ENCODE results near the gene CAMKK1. TPM values are rescaled to one million over a fixed set of nuclear protein-coding genes. Genes with fewer than 3 reads are reported as not detected.

The CAMKK1 gene
- total RNA-seq (2021) (8.0 to 9.6 TPM (median 8.7 TPM) in 3 replicates), Bru-seq, nascent RNA (percentile 46 among the genes with signal in this experiment)
- long read RNA-seq, experiment 1, transcript CAMKK1-202 (16 exons, 3,563 nt): major isoform, 17 of 38 reads
- long read RNA-seq, experiment 1, partial matches to known transcripts: 8 of 38 reads
- long read RNA-seq, experiment 1, other reads (novel, unspliced or antisense): 13 of 38 reads
- long read RNA-seq, experiment 2, partial matches to known transcripts: 4 of 5 reads
- long read RNA-seq, experiment 2, other reads (novel, unspliced or antisense): 0 of 5 reads
- long read RNA-seq, experiment 3: 0 reads

GRCh38 chr17:3893003-3893719, at the start of gene CAMKK1:
TSS of gene CAMKK1 (minus strand) at chr17:3893053. CDS start at chr17:3885687, 7,366 bp downstream.
- Mint-ChIP-seq H3K9me3 (no peaks in the 10 kb centered on the region), H3K27me3 (ENCODE audit: low read depth) (peaks cover 7% of the 10 kb centered on the region; the same call in 1 of the 2 replicates), H3K4me1 (peaks cover 29% of the 10 kb centered on the region), H3K27ac (peak within 1 kb of the TSS; percentile 90), H3K36me3 (no peaks in the 10 kb centered on the region), H3K4me3 (peak within 1 kb of the TSS; percentile 68)
- ChIA-PET POLR2A (interaction anchor here (0.5 to 1.2 kb wide), 2 partner anchors 47 to 1955 kb away, joined by 4 to 7 read pairs; partner anchors contain the start of gene NCBP3), CTCF (interaction anchor here (0.6 to 2.9 kb wide), 13 partner anchors 10 to 211 kb away, joined by 3 to 22 read pairs (median 4); partner anchors contain the start of genes NCBP3 and P2RX1)
- TF ChIP-seq TCF7 (CRISPR knock-in tag; IDR thresholded peaks at IDR 0.05; ENCODE audit: low read depth) (no peak), ZNF423 (CRISPR knock-in tag; IDR thresholded peaks at IDR 0.05) (peak; percentile 93), FOXP1 (CRISPR knock-in tag; IDR thresholded peaks at IDR 0.05; ENCODE audit: borderline replicate concordance) (peak; percentile 58; the same call in 1 of the 2 replicates), NFYB (CRISPR knock-in tag; conservative IDR thresholded peaks at IDR 0.05; ENCODE audit: low read depth) (peak; percentile 66), SP1 (CRISPR knock-in tag; conservative IDR thresholded peaks at IDR 0.05) (peak; percentile 86)
- DNase-seq (ENCODE audit: low spot score): peak; percentile 86
- peak; percentile 80 for ATAC-seq

- CTCF ChIA-PET: no interaction called here
Measured at GRCh38 chr17:3940965-3941698, 48.3 kb upstream of the CAMKK1 start.

GRCh38 chr17:3937359-3937758, 44.5 kb upstream of the CAMKK1 start:
- H3K36me3 Mint-ChIP-seq: peaks cover 25% of the 10 kb centered on the region
- ChIA-PET CTCF (no interaction called here), POLR2A (no interaction called here)
- H3K4me1 Mint-ChIP-seq: no peaks in the 10 kb centered on the region
- H3K4me3 Mint-ChIP-seq: no peak overlapping the region
- ATAC-seq (no peak), DNase-seq (ENCODE audit: low spot score) (no peak)
- no peak overlapping the region for H3K27ac Mint-ChIP-seq
- H3K27me3 Mint-ChIP-seq (ENCODE audit: low read depth): no peaks in the 10 kb centered on the region
- no peaks in the 10 kb centered on the region for H3K9me3 Mint-ChIP-seq
- TF ChIP-seq ATF3 (CRISPR knock-in tag; conservative IDR thresholded peaks at IDR 0.05): no peak
- TF ChIP-seq TCF7 (CRISPR knock-in tag; IDR thresholded peaks at IDR 0.05; ENCODE audit: low read depth): no peak
- TF ChIP-seq ZNF532 (CRISPR knock-in tag; IDR thresholded peaks at IDR 0.05; ENCODE audit: borderline replicate concordance): no peak
- no peak for TF ChIP-seq ZNF396 (CRISPR knock-in tag; IDR thresholded peaks at IDR 0.05; ENCODE audit: borderline replicate concordance)
- no peak for TF ChIP-seq NR2C2 (CRISPR knock-in tag; IDR thresholded peaks at IDR 0.05)
- no peak for TF ChIP-seq JUN (CRISPR knock-in tag; IDR thresholded peaks at IDR 0.05)
- no peak for TF ChIP-seq OVOL2 (CRISPR knock-in tag; IDR thresholded peaks at IDR 0.05; ENCODE audit: borderline replicate concordance)
- no peak for TF ChIP-seq ATF6 (CRISPR knock-in tag; IDR thresholded peaks at IDR 0.05)
- no peak for TF ChIP-seq CTCF (IDR thresholded peaks at IDR 0.05)

More at GRCh38 chr17:3940965-3941698, 48.3 kb upstream of the CAMKK1 start:
- H3K27me3 Mint-ChIP-seq (ENCODE audit: low read depth): no peaks in the 10 kb centered on the region
- H3K4me1 Mint-ChIP-seq: peaks cover 6% of the 10 kb centered on the region
- H3K27ac Mint-ChIP-seq: peak overlapping the region; percentile 68
- POLR2A ChIA-PET: no interaction called here
- peaks cover 22% of the 10 kb centered on the region for H3K36me3 Mint-ChIP-seq
- no peaks in the 10 kb centered on the region for H3K9me3 Mint-ChIP-seq
- ATAC-seq (no peak), DNase-seq (ENCODE audit: low spot score) (no peak)
- H3K4me3 Mint-ChIP-seq: no peak overlapping the region
- TF ChIP-seq GRHL2 (CRISPR knock-in tag; IDR thresholded peaks at IDR 0.05; ENCODE audit: insufficient replicate concordance, severe bottlenecking) (no peak), SP1 (CRISPR knock-in tag; conservative IDR thresholded peaks at IDR 0.05) (no peak), ATF6 (CRISPR knock-in tag; IDR thresholded peaks at IDR 0.05) (no peak), NFYB (CRISPR knock-in tag; conservative IDR thresholded peaks at IDR 0.05; ENCODE audit: low read depth) (no peak)
